Prostate gland (tissue), 2 donors: Measurements from ENCODE around the gene PDE9A. TPM values are rescaled to one million over a fixed set of nuclear protein-coding genes. Genes with fewer than 3 reads are reported as not detected.

Source experiments
- DNase-seq: peaks from one replicate; pipeline ENCODE4 v3.0.0-alpha.2; 2019; ENCODE audit warnings: low spot score
- H3K27ac ChIP-seq, 2 donors: fragments of 200-600 bp; sonication (generic); 2 replicates each; pipeline ENCODE4 v1.5.1; 2017 to 2019
- H3K27me3 ChIP-seq: fragments of 200-600 bp; sonication (generic); replicated peaks from 2 replicates; pipeline ENCODE4 v1.5.1; 2019; ENCODE audit not compliant: insufficient read depth
- H3K36me3 ChIP-seq, 2 donors: fragments of 200-600 bp; sonication (generic); 1 replicate in 1 of 2; 2 replicates in 1 of 2; pipeline versions ENCODE4 v1.5.1 to v1.8.1; 2017 to 2019
- H3K4me1 ChIP-seq: fragments of 200-600 bp; sonication (generic); replicated peaks from 2 replicates; pipeline ENCODE4 v1.5.1; 2019
- H3K4me3 ChIP-seq, 2 donors: fragments of 200-600 bp; sonication (generic); 2 replicates each; pipeline ENCODE4 v1.5.1; 2017 to 2019
- H3K9me3 ChIP-seq: fragments of 200-600 bp; sonication (generic); 2 replicates; pipeline ENCODE4 v1.5.1; 2017
- POLR2A ChIP-seq: fragments of 450-650 bp; IDR thresholded peaks from one replicate; pipeline ENCODE4 v1.6.1; 2016; ENCODE audit warnings: antibody characterized with exemption, mild to moderate bottlenecking
- POLR2AphosphoS5 ChIP-seq: sonication (generic); formaldehyde crosslinking; IDR thresholded peaks from one replicate; pipeline ENCODE4 v1.6.1; 2017; ENCODE audit warnings: antibody characterized with exemption
- WGBS: methylation state at CpG from one replicate; pipeline ENCODE4 v1.1.5; 2018; 5-methylcytosine and 5-hydroxymethylcytosine counted together
- intact Hi-C: fragments of 100-400 bp; cut with DNase I; formaldehyde crosslinking; loops from one replicate; pipeline ENCODE4 v1.14.2; 2022
- total RNA-seq, 2 donors: library from RNA; depleted of rRNA; stranded (reverse); fragments of >200 nt; gene quantifications; one replicate each; pipeline ENCODE4 v1.1.0, GENCODE V29; 2016
- TF ChIP-seq, protein P1 (sequence below), 4 experiments: fragments of 200-600 bp in 2 of 4; fragments of 450-650 bp in 2 of 4; sonication (generic) in 2 of 4; IDR thresholded peaks; 1 replicate in 3 of 4; 2 replicates in 1 of 4; pipeline ENCODE4 v1.5.1; 2016 to 2019; ENCODE audit warnings: antibody characterized with exemption in 4 of 4, mild to moderate bottlenecking in 2 of 4, moderate library complexity in 2 of 4

The PDE9A gene
- total RNA-seq, 2 donors from 2014 or later = 80.0 to 93.6 TPM

GRCh38 chr21:42807938-42808613 lies 154.7 kb downstream of the PDE9A start:
- TF ChIP-seq POLR2AphosphoS5 (no peak), POLR2A (no peak)
- TF ChIP-seq, protein P1, sequence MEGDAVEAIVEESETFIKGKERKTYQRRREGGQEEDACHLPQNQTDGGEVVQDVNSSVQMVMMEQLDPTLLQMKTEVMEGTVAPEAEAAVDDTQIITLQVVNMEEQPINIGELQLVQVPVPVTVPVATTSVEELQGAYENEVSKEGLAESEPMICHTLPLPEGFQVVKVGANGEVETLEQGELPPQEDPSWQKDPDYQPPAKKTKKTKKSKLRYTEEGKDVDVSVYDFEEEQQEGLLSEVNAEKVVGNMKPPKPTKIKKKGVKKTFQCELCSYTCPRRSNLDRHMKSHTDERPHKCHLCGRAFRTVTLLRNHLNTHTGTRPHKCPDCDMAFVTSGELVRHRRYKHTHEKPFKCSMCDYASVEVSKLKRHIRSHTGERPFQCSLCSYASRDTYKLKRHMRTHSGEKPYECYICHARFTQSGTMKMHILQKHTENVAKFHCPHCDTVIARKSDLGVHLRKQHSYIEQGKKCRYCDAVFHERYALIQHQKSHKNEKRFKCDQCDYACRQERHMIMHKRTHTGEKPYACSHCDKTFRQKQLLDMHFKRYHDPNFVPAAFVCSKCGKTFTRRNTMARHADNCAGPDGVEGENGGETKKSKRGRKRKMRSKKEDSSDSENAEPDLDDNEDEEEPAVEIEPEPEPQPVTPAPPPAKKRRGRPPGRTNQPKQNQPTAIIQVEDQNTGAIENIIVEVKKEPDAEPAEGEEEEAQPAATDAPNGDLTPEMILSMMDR (IDR thresholded peaks at IDR 0.05) = no peak
- Histone ChIP-seq H3K4me3 (no peak overlapping the region), H3K36me3 (no peaks in the 10 kb centered on the region), H3K27me3 (no peaks in the 10 kb centered on the region), H3K27ac (no peak overlapping the region), H3K9me3 (no peaks in the 10 kb centered on the region), H3K4me1 (peaks cover 3% of the 10 kb centered on the region)
- no peak for DNase-seq
- WGBS = 83% methylated on average over 13 of the region's 13 CpGs
- intact Hi-C loops = no loop called here

DNA sequence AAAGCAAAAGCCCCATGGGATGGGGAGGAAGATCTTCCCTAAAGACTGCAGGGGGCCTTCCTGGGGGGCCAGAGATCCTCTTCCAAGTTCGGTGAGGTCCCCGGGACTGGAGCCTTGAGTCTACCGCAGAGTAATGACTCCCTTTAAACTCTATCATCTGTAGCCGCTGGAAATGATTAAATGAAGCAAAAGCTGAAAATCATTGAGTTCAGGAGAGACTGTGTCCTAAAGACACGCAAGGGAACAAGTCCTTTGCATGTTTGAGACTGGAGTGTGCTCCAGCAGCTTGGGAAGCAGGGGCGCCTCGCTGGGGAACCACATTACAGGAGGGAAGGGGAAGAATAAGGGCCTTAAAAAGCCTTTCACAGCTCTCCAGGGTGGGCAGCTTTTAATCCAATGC lies 155.8 kb downstream of the PDE9A start:
- Histone ChIP-seq H3K9me3 (no peaks in the 10 kb centered on the region), H3K36me3 (no peaks in the 10 kb centered on the region), H3K4me1 (peaks cover 3% of the 10 kb centered on the region), H3K27ac (no peak overlapping the region), H3K27me3 (no peaks in the 10 kb centered on the region), H3K4me3 (no peak overlapping the region)
- intact Hi-C loops = no loop called here
- TF ChIP-seq POLR2AphosphoS5 = no peak
- TF ChIP-seq POLR2A = no peak
- TF ChIP-seq, protein P1 (IDR thresholded peaks at IDR 0.05) = no peak
- WGBS = 80% methylated on average over 7 of the region's 7 CpGs
- DNase-seq = no peak

GRCh38 chr21:42809577-42810475 lies 156.4 kb downstream of the PDE9A start:
- H3K9me3 ChIP-seq = no peaks in the 10 kb centered on the region
- no peak overlapping the region for H3K4me3 ChIP-seq
- WGBS = 87% methylated on average over 18 of the region's 18 CpGs
- H3K4me1 ChIP-seq = peaks cover 3% of the 10 kb centered on the region
- no peaks in the 10 kb centered on the region for H3K36me3 ChIP-seq
- no peak for DNase-seq
- H3K27me3 ChIP-seq = no peaks in the 10 kb centered on the region
- TF ChIP-seq POLR2AphosphoS5 (no peak), POLR2A (no peak)
- TF ChIP-seq, protein P1 (IDR thresholded peaks at IDR 0.05) = no peak
- no peak overlapping the region for H3K27ac ChIP-seq
- intact Hi-C loops = no loop called here

GRCh38 chr21:42811960-42812359 lies 158.5 kb downstream of the PDE9A start:
- Histone ChIP-seq H3K27me3 (no peaks in the 10 kb centered on the region), H3K27ac (peak overlapping the region; percentile 74 to 81), H3K4me3 (no peak overlapping the region), H3K4me1 (peaks cover 3% of the 10 kb centered on the region), H3K36me3 (no peaks in the 10 kb centered on the region), H3K9me3 (no peaks in the 10 kb centered on the region)
- WGBS = 39% methylated on average over 6 of the region's 6 CpGs
- DNase-seq = no peak
- intact Hi-C loops = no loop called here
- TF ChIP-seq POLR2AphosphoS5 (no peak), POLR2A (no peak)
- TF ChIP-seq, protein P1 (IDR thresholded peaks at IDR 0.05) = no peak
